GM19099 (cell line): Measurements from ENCODE around the gene LEFTY1.

Experiments
- POLR2A ChIP-seq: IDR thresholded peaks from 3 replicates; pipeline ENCODE4 v1.6.1; 2011; ENCODE audit warnings: low read depth; ENCODE audit not compliant: insufficient read length; ENCODE audit errors: extremely low read depth

LEFTY1 gene

DNA sequence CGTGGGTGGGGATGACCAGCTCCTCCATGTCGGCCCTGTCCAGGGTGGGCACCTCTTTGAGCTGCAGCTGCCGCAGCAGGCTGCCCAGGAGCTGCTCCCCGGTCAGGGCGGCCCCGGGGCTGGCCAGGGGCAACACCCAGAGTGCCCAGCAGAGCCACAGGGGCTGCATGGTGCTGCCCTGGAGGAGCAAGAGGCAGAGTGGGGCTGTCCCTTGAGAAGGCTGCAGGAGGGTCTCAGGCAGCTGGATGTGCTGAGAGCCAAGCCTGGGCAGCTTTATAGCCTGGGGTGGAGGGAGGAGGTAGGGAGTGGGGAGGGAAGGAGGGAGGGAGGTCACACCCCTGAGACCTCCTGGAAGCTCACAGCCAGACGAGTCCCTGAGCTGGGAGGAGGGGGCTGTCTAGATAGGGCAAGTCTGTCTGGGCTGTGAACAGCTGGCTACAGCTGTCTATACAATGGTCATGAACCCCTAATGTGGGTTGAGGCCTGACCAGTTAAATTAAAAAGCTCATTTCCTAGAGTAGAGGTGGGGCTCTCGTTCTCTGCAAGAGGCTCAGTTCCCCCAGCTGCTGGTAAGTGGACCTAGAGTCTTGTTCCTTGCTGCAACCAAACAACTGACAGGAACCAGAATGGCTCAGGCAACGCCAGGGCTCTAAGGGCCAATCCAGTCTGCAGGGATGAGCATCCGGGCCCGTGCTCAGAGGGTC, at the start of gene LEFTY1:
TSS of gene LEFTY1 (minus strand) at position 249 of the 704 bp plus-strand sequence. CDS start at position 169, 80 bp downstream.
- TF ChIP-seq POLR2A, result no peak

- no peak for TF ChIP-seq POLR2A
Observed at GRCh38 chr1:225937048-225937968, 48.4 kb upstream of the LEFTY1 start.

DNA sequence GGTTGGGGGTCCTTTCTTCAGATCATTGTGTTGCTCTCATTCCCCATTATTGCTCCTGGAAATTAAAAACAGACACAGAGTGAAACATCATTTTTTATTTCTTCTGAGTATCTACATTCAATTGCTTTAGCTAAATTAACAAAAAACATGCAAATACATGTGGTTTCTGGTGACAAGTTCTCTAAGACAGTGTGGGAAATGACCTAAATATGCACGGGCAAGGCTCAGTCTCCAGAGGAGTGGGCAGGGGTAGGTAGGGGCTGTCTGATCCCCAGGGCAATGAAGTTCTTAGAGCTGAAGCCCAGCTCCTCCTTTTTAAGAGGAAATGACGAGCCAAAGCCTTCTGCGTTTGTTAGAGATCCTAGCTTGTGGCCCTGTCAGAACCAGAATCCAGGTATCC, 47.6 kb upstream of the LEFTY1 start:
- no peak for TF ChIP-seq POLR2A

DNA sequence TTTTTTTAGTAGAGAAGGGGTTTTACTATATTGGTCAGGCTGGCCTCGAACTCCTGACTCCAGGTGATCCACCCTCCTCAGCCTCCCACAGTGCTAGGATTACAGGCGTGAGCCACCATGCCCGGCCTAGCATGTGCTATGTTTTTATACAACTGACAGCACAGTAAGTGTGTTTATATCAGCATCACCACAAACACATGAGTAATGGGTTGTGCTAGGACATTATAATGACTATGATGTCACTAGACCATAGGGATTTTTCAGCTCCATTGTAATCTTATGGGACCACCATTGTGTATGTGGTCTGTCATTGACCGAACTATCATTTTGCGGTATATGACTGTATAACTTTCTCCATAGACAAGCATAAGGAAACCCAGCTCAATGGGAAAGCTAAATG, 45.8 kb upstream of the LEFTY1 start:
- no peak for TF ChIP-seq POLR2A

- no peak for TF ChIP-seq POLR2A
Observed at GRCh38 chr1:225933072-225933471, 44.1 kb upstream of the LEFTY1 start.

DNA sequence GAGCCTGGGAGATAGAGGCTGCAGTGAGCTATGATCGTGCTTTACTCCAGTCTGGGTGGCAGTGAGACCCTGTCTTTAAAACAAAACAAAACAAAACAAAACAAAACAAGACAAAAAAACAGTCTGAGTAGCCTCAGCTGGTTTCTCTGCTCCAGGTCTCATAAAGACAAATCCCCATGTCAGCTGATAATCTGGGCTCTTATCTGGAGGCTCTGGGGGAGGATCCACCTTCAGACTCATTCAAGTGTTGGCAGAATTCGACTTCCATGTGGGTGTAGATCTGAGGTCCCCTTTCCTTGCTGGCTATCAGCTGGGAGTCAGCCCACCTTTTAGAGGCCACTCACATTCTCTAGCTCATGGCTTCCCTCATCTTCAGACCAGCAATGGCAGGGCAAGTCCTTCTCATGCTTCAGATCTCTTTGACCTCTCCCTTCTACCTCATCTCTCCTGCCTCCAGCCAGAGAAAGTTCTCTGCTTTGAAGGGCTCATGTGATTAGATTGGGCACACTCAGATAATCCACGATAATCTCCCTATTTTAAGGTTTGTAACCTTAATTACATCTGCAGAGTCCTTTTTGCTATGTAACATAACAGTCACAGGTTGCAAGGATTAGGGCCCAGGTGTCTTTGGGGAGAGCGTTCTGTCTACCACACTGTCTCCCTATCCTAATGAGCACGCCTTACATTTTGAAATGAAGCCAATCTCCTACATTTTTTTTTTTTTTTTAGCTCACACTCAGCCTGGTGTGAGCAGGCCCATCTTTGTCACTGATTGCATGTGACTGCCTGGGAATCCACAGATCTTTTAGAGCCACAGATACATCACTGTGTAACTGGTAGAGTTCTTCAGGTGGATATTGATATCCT, 42.6 kb upstream of the LEFTY1 start:
- no peak for TF ChIP-seq POLR2A

- TF ChIP-seq POLR2A, result no peak
Observed at GRCh38 chr1:225930566-225930965, 41.6 kb upstream of the LEFTY1 start.

DNA sequence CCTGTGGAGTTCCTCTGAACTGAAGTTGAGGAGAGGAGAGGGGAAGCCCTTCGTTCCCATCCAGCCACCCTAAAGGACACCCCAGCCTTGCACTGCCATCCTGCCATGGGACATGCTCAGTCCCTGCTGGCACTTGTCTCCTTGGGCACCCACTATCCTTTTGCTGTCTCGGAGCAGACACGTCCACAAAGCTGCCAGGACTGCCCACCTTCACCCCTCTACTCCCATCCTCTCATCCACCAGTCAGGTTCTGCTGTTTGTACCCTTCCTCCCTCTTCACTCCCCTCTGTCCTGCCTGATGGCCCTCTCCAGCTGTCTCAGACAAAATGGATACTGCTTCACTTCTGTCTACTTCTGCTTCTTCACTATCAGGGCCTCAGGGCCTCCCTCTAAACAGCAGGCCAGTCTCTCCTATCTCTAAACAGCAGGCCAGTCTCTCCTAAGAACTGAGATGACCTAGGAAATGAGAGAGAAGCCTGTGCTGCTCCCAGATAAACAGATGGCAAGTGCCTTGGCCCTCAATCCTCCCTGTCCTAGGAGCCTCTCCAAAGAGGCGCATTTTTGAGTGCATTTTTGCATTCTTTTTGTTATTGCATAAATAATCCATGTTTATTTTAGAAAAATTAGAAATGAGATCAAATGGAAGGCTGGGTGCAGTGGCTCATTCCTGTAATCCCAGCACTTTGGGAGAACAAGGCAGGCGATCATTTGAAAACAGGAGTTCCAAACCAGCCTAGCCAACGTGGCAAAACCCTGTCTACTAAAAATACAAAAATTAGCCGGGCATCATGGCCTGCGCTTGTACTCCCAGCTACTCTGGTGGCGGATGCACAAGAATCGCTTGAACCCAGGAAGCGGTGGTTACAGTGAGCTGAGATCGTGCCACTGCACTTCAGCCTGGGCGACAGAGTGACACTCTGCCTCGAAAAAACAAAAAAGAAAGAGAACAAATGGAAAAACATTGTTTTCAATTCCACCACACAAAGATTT, 39.5 kb upstream of the LEFTY1 start:
- TF ChIP-seq POLR2A, result no peak

DNA sequence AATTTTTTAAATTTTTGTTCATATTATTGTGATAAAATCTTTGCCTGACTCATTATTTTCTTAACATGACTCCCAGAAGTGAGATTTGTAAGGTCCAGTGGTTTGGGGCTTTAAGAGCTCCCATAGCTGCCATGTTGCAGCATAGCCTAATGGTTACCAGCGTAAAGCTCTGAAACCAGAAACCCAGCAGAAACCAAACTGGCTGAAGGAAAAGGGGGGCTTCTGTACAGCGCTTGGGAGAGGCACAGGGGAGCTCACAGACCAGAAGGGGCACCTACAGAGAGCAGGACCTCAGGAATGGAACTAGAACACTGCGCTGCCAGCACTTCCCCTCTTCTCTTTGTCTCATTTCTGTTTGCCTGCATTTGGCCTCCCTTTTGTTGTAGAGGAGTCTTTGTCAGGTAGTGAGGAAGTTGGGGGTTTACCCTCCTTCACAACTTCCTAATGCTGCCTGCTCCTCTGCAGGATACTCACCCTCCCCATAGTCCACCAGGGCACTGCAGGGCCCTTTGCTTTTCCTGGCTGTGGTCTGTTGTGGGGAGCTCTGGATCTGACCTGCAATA, 37.7 kb upstream of the LEFTY1 start:
- TF ChIP-seq POLR2A, result no peak

GRCh38 chr1:225923692-225924555, 35.0 kb upstream of the LEFTY1 start, which contains the start of gene PYCR2:
PYCR2 (minus strand) TSS chr1:225924250; CDS start chr1:225924110, 140 bp downstream.
- TF ChIP-seq POLR2A, result peak; percentile 94

DNA sequence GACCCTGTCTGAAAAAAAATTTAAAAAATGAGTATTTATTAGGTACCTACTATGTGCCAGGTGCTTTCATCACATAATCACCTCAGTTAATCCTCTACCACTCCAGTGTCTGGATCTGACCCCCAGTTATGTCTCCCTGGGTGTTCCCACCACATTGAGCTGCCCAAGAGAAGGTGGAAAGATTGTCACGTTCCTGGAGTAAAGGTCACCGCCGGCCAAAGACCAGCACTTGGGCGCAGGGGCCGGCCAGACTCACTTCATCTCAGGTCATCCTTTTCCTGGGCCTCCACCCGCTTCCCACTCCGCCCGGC, 34.4 kb upstream of the LEFTY1 start:
- no peak for TF ChIP-seq POLR2A
